Heart left ventricle (tissue), 13 donors: ENCODE measurements around the gene PAFAH1B2.
"Not testable (repeated sequence)": the region's sequence is repeated elsewhere in the genome, so short reads cannot be mapped to it uniquely, and the experiment has no call there.

ENCODE experiments used
- CTCF ChIP-seq, 12 donors: fragments of 200-600 bp; sonication (generic) in 4 of 12; IDR thresholded peaks; one replicate each; pipeline versions ENCODE4 v1.5.0 to v1.8.0; 2018 to 2022; ENCODE audit warnings: antibody characterized with exemption in 12 of 12, mild to moderate bottlenecking in 5 of 12
- POLR2A ChIP-seq, 2 donors: fragments of 450-650 bp; IDR thresholded peaks; one replicate each; pipeline ENCODE4 v1.6.1; 2017; ENCODE audit warnings: antibody characterized with exemption in 2 of 2, mild to moderate bottlenecking in 2 of 2, moderate library complexity in 2 of 2
- donor health status: ischemic (EF 13 %, LVEDD 7.1; RV severe dilation, severe dysfunction).
- donor health status: DM: no; HTN: yes; CAD: no.
- donor health status: DM: no; HTN: no; CAD: no.
- donor health status: ischemic (EF 25% LVEDD 6.9; RV normal size, moderate dysfunction).
- donor health status: ischemic (EF 25% LVEDD 5.7; RV mildly dilated, moderate dysfunction).
- donor health status: ischemic (EF 35%, LVEDD 5.7; RV mildly dilated, moderate dysfunction).
- donor health status: nonischemic (EF 11% LVEDD 7.7; RV severe dilation, severe dysfunction).
- donor health status: DM: yes; HTN: yes; CAD: no.
- donor health status: PGD.
- donor health status: ischemic (EF 29% LVEDD 5.4; RV normal size, mild dysfunction).
- donor health status: nonischemic (EF 23%, LVEDD 6.1; RV moderate dilation, normal function).

GRCh38 chr11:117206111-117206510 lies 62.0 kb downstream of the PAFAH1B2 start:
- TF ChIP-seq POLR2A, CTCF (IDR thresholded peaks at IDR 0.05): not testable (repeated sequence)
